Natural killer cell (primary cell): ENCODE measurements around the gene GDI2. TPM values are rescaled to one million over a fixed set of nuclear protein-coding genes. Genes with fewer than 3 reads are reported as not detected.

Experiments
- ATAC-seq, 3 donors: fragments of 150-1000 bp in 2 of 3; fragments of 200-7000 bp in 1 of 3; cut with Tn5 transposase; 1 replicate in 1 of 3; 2 replicates in 2 of 3; pipeline ENCODE4 v1.10.0; 2021; ENCODE audit warnings: mild to moderate bottlenecking in 2 of 3, moderate library complexity in 2 of 3
- DNase-seq, 2 donors: peaks; one replicate each; pipeline versions ENCODE4 v3.0.0 to v3.0.0-alpha.2; 2013 to 2021; ENCODE audit warnings: mixed read lengths in 1 of 2
- H3K27ac ChIP-seq: one replicate; pipeline ENCODE4 v1.5.1; 2013; ENCODE audit warnings: mild to moderate bottlenecking, low read length
- H3K27me3 ChIP-seq: one replicate; pipeline ENCODE4 v1.6.1; 2013; ENCODE audit warnings: low read length; ENCODE audit not compliant: control insufficient read depth, insufficient read depth
- H3K36me3 ChIP-seq: one replicate; pipeline ENCODE4 v1.6.1; 2013; ENCODE audit warnings: low read length; ENCODE audit not compliant: control insufficient read depth, insufficient read depth
- H3K4me1 ChIP-seq: one replicate; pipeline ENCODE4 v1.6.1; 2013; ENCODE audit warnings: low read length; ENCODE audit not compliant: control insufficient read depth, insufficient read depth
- H3K4me3 ChIP-seq: one replicate; pipeline ENCODE4 v1.5.1; 2013; ENCODE audit warnings: low read length
- H3K9me3 ChIP-seq: one replicate; pipeline ENCODE4 v1.6.1; 2013; ENCODE audit warnings: low read length; ENCODE audit not compliant: control insufficient read depth, insufficient read depth
- H3K27ac Mint-ChIP-seq, 2 donors: one replicate each; pipeline ENCODE4 v1.8.0; 2022; ENCODE audit warnings: mild to moderate bottlenecking in 2 of 2, mixed read lengths in 2 of 2, moderate library complexity in 1 of 2
- H3K27me3 Mint-ChIP-seq, 2 donors: one replicate each; pipeline ENCODE4 v1.8.0; 2022; ENCODE audit warnings: low read depth in 2 of 2, mixed read lengths in 2 of 2
- H3K36me3 Mint-ChIP-seq: one replicate; pipeline ENCODE4 v1.8.0; 2022; ENCODE audit warnings: mixed read lengths
- H3K4me1 Mint-ChIP-seq, 2 donors: one replicate each; pipeline ENCODE4 v1.8.0; 2022; ENCODE audit warnings: mixed read lengths in 2 of 2
- H3K4me3 Mint-ChIP-seq: one replicate; pipeline ENCODE4 v1.8.0; 2022; ENCODE audit warnings: mild to moderate bottlenecking, moderate library complexity, mixed read lengths
- H3K9me3 Mint-ChIP-seq, 2 donors: one replicate each; pipeline ENCODE4 v1.8.0; 2022; ENCODE audit warnings: mixed read lengths in 2 of 2
- WGBS: methylation state at CpG from one replicate; pipeline ENCODE4 v1.1.7; 2013; ENCODE audit warnings: missing lambda C conversion rate; ENCODE audit not compliant: insufficient coverage; 5-methylcytosine and 5-hydroxymethylcytosine counted together
- intact Hi-C: fragments of 100-400 bp; cut with micrococcal nuclease; formaldehyde crosslinking; loops from one replicate; pipeline ENCODE4 v1.14.2; 2022
- total RNA-seq, 4 donors: library from RNA; stranded (reverse); fragments of 120-200 nt in 1 of 4; gene quantifications; one replicate each; pipeline versions ENCODE4 v1.2.3 to v1.2.4, GENCODE V29; 2013 to 2022
- TF ChIP-seq, protein P1 (sequence below): fragments of 200-600 bp; IDR thresholded peaks from one replicate; pipeline ENCODE4 v1.8.0; 2022; ENCODE audit warnings: antibody characterized with exemption

The GDI2 gene
- total RNA-seq, 3 donors from 2014 or later (not counting 1 experiment from before 2014, with no cell fraction given): 97.9 to 104 (median 104) TPM

DNA sequence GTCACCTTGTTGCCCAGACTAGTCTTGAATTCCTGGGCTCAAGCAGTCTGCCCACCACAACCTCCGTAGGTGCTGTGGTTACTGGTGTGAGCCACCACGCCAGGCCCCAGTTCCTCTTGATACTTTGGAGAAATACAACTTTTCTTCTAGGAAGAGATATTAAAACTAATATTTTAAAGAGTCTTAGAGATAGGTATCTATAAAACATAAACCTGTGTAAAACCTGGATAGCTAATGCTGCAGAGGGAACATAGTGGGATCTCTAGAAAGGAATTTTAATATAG, 4.8 kb upstream of the GDI2 start:
- H3K4me1 ChIP-seq: peaks cover 29% of the 10 kb centered on the region
- no peak overlapping the region for H3K4me3 Mint-ChIP-seq
- H3K9me3 ChIP-seq: no peaks in the 10 kb centered on the region
- H3K27ac ChIP-seq: peak overlapping the region; percentile 6
- H3K4me1 Mint-ChIP-seq: peaks cover 8 to 13% of the 10 kb centered on the region in 2 donors
- H3K9me3 Mint-ChIP-seq: no peaks in the 10 kb centered on the region
- H3K27me3 ChIP-seq: no peaks in the 10 kb centered on the region
- WGBS: 29% methylated on average over 1 of the region's 2 CpGs
- H3K36me3 ChIP-seq: no peaks in the 10 kb centered on the region
- no peak for DNase-seq
- H3K27ac Mint-ChIP-seq: no peak overlapping the region
- no peak overlapping the region for H3K4me3 ChIP-seq
- TF ChIP-seq, protein P1, sequence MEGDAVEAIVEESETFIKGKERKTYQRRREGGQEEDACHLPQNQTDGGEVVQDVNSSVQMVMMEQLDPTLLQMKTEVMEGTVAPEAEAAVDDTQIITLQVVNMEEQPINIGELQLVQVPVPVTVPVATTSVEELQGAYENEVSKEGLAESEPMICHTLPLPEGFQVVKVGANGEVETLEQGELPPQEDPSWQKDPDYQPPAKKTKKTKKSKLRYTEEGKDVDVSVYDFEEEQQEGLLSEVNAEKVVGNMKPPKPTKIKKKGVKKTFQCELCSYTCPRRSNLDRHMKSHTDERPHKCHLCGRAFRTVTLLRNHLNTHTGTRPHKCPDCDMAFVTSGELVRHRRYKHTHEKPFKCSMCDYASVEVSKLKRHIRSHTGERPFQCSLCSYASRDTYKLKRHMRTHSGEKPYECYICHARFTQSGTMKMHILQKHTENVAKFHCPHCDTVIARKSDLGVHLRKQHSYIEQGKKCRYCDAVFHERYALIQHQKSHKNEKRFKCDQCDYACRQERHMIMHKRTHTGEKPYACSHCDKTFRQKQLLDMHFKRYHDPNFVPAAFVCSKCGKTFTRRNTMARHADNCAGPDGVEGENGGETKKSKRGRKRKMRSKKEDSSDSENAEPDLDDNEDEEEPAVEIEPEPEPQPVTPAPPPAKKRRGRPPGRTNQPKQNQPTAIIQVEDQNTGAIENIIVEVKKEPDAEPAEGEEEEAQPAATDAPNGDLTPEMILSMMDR: no peak
- no peak for ATAC-seq
- H3K27me3 Mint-ChIP-seq: no peaks in the 10 kb centered on the region
- no peaks in the 10 kb centered on the region for H3K36me3 Mint-ChIP-seq
- intact Hi-C loops: no loop called here

DNA sequence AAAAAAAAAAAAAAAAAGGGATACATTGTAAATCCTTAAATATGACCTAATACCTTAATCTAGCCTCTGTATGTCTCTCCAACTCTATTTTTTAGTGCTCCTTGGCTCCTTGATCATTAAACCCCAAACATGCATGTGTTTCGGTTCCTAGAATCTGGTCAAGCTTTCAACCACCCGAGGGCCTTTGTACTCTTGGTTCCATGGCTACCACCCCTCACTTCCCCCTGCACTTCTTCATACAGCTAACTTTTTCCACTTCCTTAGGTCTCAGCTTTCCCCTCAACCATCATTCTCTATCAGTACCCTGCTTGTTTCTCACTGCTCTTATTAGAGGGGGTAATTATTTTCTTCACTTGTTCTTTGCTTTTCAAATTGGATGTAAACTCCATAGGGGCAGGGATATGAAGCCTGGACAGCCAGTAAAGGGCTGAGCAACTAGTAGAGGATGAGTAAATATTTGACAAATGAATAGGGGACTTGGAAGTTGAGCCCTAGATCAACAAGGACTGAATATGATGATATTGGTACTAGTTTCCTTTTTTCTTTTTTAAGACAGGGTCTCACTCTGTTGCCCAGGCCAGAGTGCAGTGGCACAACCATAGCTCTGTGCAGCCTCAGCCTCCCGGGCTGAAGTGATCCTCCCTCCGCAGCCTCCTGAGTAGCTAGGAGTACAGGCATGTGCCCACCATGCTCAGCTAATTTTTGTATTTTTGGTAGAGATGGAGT, 4.3 kb upstream of the GDI2 start:
- Histone ChIP-seq H3K4me1 (peaks cover 30% of the 10 kb centered on the region), H3K4me3 (no peak overlapping the region), H3K27ac (peak overlapping the region; percentile 6), H3K27me3 (no peaks in the 10 kb centered on the region), H3K9me3 (no peaks in the 10 kb centered on the region), H3K36me3 (no peaks in the 10 kb centered on the region)
- DNase-seq: no peak
- Mint-ChIP-seq H3K36me3 (no peaks in the 10 kb centered on the region), H3K9me3 (no peaks in the 10 kb centered on the region), H3K27me3 (no peaks in the 10 kb centered on the region), H3K4me1 (peaks cover 8 to 14% of the 10 kb centered on the region in 2 donors), H3K4me3 (peak overlapping the region; percentile 49), H3K27ac (peak overlapping the region in 1 of 2 donors; percentile 64)
- TF ChIP-seq, protein P1: no peak
- intact Hi-C loops: no loop called here
- 64% methylated on average over 4 of the region's 4 CpGs for WGBS
- no peak for ATAC-seq

DNA sequence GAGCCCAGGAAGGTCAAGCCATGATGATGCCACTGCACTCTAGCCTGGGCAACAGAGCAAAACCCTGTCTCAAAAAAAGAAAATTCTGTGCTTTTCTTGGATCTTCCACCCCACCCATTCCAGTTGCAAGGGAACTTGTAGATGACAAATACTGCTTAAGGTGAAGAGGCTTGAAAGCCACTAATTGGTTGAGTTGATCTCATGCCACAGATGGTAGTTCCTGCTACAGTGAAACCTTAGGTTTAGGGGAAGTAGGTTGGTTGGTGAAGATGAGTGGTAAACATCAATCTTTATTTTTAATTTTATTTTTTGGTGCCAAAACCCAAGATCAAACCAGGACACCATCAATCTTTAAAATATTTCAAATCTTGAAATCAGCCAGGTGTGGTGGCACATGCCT, 2.9 kb upstream of the GDI2 start:
- no peak overlapping the region for H3K4me3 Mint-ChIP-seq
- TF ChIP-seq, protein P1: no peak
- peak overlapping the region; percentile 67 for H3K27ac ChIP-seq

More for the DNA sequence above, 2.9 kb upstream of the GDI2 start:
- Histone ChIP-seq H3K9me3 (no peaks in the 10 kb centered on the region), H3K4me1 (peaks cover 37% of the 10 kb centered on the region), H3K27me3 (no peaks in the 10 kb centered on the region), H3K4me3 (no peak overlapping the region), H3K36me3 (no peaks in the 10 kb centered on the region)
- no peaks in the 10 kb centered on the region for H3K9me3 Mint-ChIP-seq
- intact Hi-C loops: no loop called here
- H3K27ac Mint-ChIP-seq: no peak overlapping the region
- no peak for DNase-seq
- no peaks in the 10 kb centered on the region for H3K27me3 Mint-ChIP-seq
- no peak for ATAC-seq
- peaks cover 21 to 24% of the 10 kb centered on the region in 2 donors for H3K4me1 Mint-ChIP-seq
- H3K36me3 Mint-ChIP-seq: no peaks in the 10 kb centered on the region
